GM19025 (cell line): Measurements from ENCODE around the gene TMX2.
"Not testable (repeated sequence)": the region's sequence is repeated elsewhere in the genome, so short reads cannot be mapped to it uniquely, and the experiment has no call there.

Experiments
- ATAC-seq: cut with Tn5 transposase; IDR thresholded peaks from one replicate; pipeline ENCODE4 v1.9.1; 2021; ENCODE audit warnings: mild to moderate bottlenecking, low read depth, moderate library complexity; ENCODE audit not compliant: unreplicated experiment

The TMX2 gene

GRCh38 chr11:57712256-57713150 is at the start of gene TMX2:
TMX2 (plus strand) TSS chr11:57712593; CDS start chr11:57712619, 26 bp downstream.
- peak; percentile 90 for ATAC-seq

- ATAC-seq: no peak
Measured at GRCh38 chr11:57662893-57663292, 49.5 kb upstream of the TMX2 start.

GRCh38 chr11:57663975-57664374 is 48.4 kb upstream of the TMX2 start:
- ATAC-seq: no peak

- ATAC-seq: peak; percentile 53
Measured at GRCh38 chr11:57667117-57667735, 45.2 kb upstream of the TMX2 start.

GRCh38 chr11:57667736-57668433 is 44.5 kb upstream of the TMX2 start, which contains the start of gene ZDHHC5:
ZDHHC5 (plus strand) TSS chr11:57668114; CDS start chr11:57673091, 4,977 bp downstream.
- peak; percentile 84 for ATAC-seq

GRCh38 chr11:57668434-57668782 is 44.0 kb upstream of the TMX2 start:
- ATAC-seq: peak; percentile 4

- ATAC-seq: no peak
Measured at GRCh38 chr11:57674251-57674650, 38.1 kb upstream of the TMX2 start.

- ATAC-seq: no peak
Measured at GRCh38 chr11:57675176-57675941, 37.0 kb upstream of the TMX2 start.

- ATAC-seq: no peak
Measured at GRCh38 chr11:57679396-57679795, 33.0 kb upstream of the TMX2 start.

- ATAC-seq: no peak
Measured at GRCh38 chr11:57680552-57680874, 31.9 kb upstream of the TMX2 start.

- no peak for ATAC-seq
Measured at GRCh38 chr11:57681168-57681567, 31.2 kb upstream of the TMX2 start.

- not testable (repeated sequence) for ATAC-seq
Measured at GRCh38 chr11:57690474-57690873, 21.9 kb upstream of the TMX2 start.

- no peak for ATAC-seq
Measured at GRCh38 chr11:57698843-57699365, 13.5 kb upstream of the TMX2 start.

GRCh38 chr11:57699813-57700212 is 12.6 kb upstream of the TMX2 start:
- ATAC-seq: no peak

GRCh38 chr11:57700425-57700824 is 12.0 kb upstream of the TMX2 start:
- ATAC-seq: no peak

- ATAC-seq: no peak
Measured at GRCh38 chr11:57703341-57703740, 9.1 kb upstream of the TMX2 start.

GRCh38 chr11:57704932-57705331 is 7.5 kb upstream of the TMX2 start:
- ATAC-seq: no peak

- ATAC-seq: not testable (repeated sequence)
Measured at GRCh38 chr11:57705432-57705831, 7.0 kb upstream of the TMX2 start.

- ATAC-seq: no peak
Measured at GRCh38 chr11:57709802-57710367, 2.5 kb upstream of the TMX2 start.
